OCI-LY7 (cell line): Measurements from ENCODE around the gene OAF. TPM values are rescaled to one million over a fixed set of nuclear protein-coding genes. Genes with fewer than 3 reads are reported as not detected.

ENCODE experiments used
- BruUV-seq: library from RNA; stranded (reverse); fragments of 400-500 nt; replicated peaks from 2 replicates; lab custom pipeline; 2021; lab: Mats Ljungman, UMichigan
- CTCF ChIA-PET: fragments of 300-600 bp; sonication (Branson Sonifier 250); formaldehyde crosslinking; loops from one replicate; lab custom pipeline; 2022; ENCODE audit warnings: antibody characterized with exemption; ENCODE audit not compliant: unreplicated experiment; lab: Charles Lee
- POLR2A ChIA-PET: fragments of 300-600 bp; sonication (Branson Sonifier 250); formaldehyde crosslinking; loops from one replicate; lab custom pipeline; 2022; ENCODE audit warnings: antibody characterized with exemption; lab: Charles Lee
- DNase-seq: peaks from one replicate; pipeline ENCODE4 v3.0.0-alpha.2; 2015; ENCODE audit warnings: low spot score
- H2AFZ ChIP-seq: fragments of 200-600 bp; sonication (generic), shearing (Covaris generic); 2 replicates; pipeline ENCODE4 v1.6.1; 2014; ENCODE audit warnings: mild to moderate bottlenecking, antibody characterized with exemption, low read length, moderate library complexity
- H3K27ac ChIP-seq: fragments of 200-600 bp; sonication (generic); 2 replicates; pipeline ENCODE4 v1.5.1; 2014; ENCODE audit warnings: mixed run types, low read depth, mild to moderate bottlenecking, moderate library complexity, low read length, inconsistent platforms; ENCODE audit not compliant: poor library complexity, severe bottlenecking
- H3K36me3 ChIP-seq: fragments of 200-600 bp; sonication (generic); 2 replicates; pipeline ENCODE4 v1.6.1; 2014; ENCODE audit warnings: mild to moderate bottlenecking, antibody characterized with exemption, low read length, moderate library complexity, mixed read lengths; ENCODE audit not compliant: insufficient read depth
- H3K4me1 ChIP-seq: fragments of 200-600 bp; sonication (generic); 2 replicates; pipeline ENCODE4 v1.5.1; 2014; ENCODE audit warnings: mild to moderate bottlenecking, low read length; ENCODE audit not compliant: insufficient read depth, poor library complexity, severe bottlenecking
- H3K4me2 ChIP-seq: fragments of 200-600 bp; sonication (generic); 2 replicates; pipeline ENCODE4 v1.6.1; 2014; ENCODE audit warnings: mild to moderate bottlenecking, low read length
- H3K4me3 ChIP-seq: fragments of 200-600 bp; sonication (generic); 2 replicates; pipeline ENCODE4 v1.5.1; 2014; ENCODE audit warnings: mild to moderate bottlenecking, low read depth, low read length; ENCODE audit not compliant: poor library complexity, severe bottlenecking
- H3K79me2 ChIP-seq: fragments of 200-600 bp; sonication (generic); 2 replicates; pipeline ENCODE4 v1.6.1; 2016; ENCODE audit warnings: low read depth, mild to moderate bottlenecking, low read length, moderate library complexity, mixed read lengths; ENCODE audit not compliant: insufficient read depth
- H3K9me2 ChIP-seq: fragments of 200-600 bp; sonication (generic); 2 replicates; pipeline ENCODE4 v1.6.1; 2016; ENCODE audit warnings: mild to moderate bottlenecking, low read length, mixed read lengths; ENCODE audit not compliant: insufficient read depth
- H3K9me3 ChIP-seq: fragments of 200-600 bp; sonication (generic); 2 replicates; pipeline ENCODE4 v1.6.1; 2014; ENCODE audit warnings: mild to moderate bottlenecking, mixed run types, low read length, mixed read lengths
- H4K20me1 ChIP-seq: fragments of 200-600 bp; sonication (generic); 2 replicates; pipeline ENCODE4 v1.6.1; 2014; ENCODE audit warnings: mild to moderate bottlenecking, antibody characterized with exemption, low read length, moderate library complexity, mixed read lengths; ENCODE audit not compliant: insufficient read depth
- CTCF ChIP-seq: fragments of 200-600 bp; sonication (generic); conservative IDR thresholded peaks from 2 replicates; pipeline ENCODE4 v1.5.1; 2014; ENCODE audit warnings: mild to moderate bottlenecking, antibody characterized with exemption, low read length, moderate library complexity, mixed read lengths
- EZH2phosphoT487 ChIP-seq: fragments of 200-600 bp; sonication (generic); IDR thresholded peaks from 2 replicates; pipeline ENCODE4 v1.6.1; 2018; ENCODE audit warnings: low read depth, borderline replicate concordance, mild to moderate bottlenecking, mixed run types, antibody characterized with exemption, low read length, moderate library complexity, mixed read lengths
- intact Hi-C: fragments of 100-400 bp; cut with micrococcal nuclease; formaldehyde crosslinking; loops from one replicate; pipeline ENCODE4 v1.10.0; 2022; ENCODE audit not compliant: unreplicated experiment
- total RNA-seq, 2 experiments: library from RNA; depleted of rRNA in 1 of 2; stranded (reverse); fragments of >200 nt in 1 of 2; shearing (Covaris generic) in 1 of 2; gene quantifications; 2 replicates each; pipeline ENCODE4 v1.2.3, GENCODE V29; 2014 to 2022

OAF gene
- total RNA-seq, 2 experiments from 2014 or later: 3.4 to 3.8 TPM

GRCh38 chr11:120188371-120188770 lies 22.5 kb upstream of the OAF start:
- POLR2A ChIA-PET: no interaction called here
- intact Hi-C loops: no loop called here
- no peak overlapping the region for H3K27ac ChIP-seq

GRCh38 chr11:120188811-120189455 lies 21.9 kb upstream of the OAF start:
- DNase-seq: no peak
- CTCF ChIA-PET: no interaction called here
- Histone ChIP-seq H3K79me2 (no peaks in the 10 kb centered on the region), H2AFZ (no peak overlapping the region), H3K4me3 (no peak overlapping the region), H3K36me3 (no peaks in the 10 kb centered on the region), H3K9me2 (no peaks in the 10 kb centered on the region), H4K20me1 (no peaks in the 10 kb centered on the region), H3K9me3 (no peaks in the 10 kb centered on the region), H3K4me2 (no peak overlapping the region), H3K4me1 (no peaks in the 10 kb centered on the region), H3K27ac (no peak overlapping the region)
- no TSS peak for BruUV-seq
- intact Hi-C loops: no loop called here
- TF ChIP-seq EZH2phosphoT487: no peak
- no peak for TF ChIP-seq CTCF
- POLR2A ChIA-PET: no interaction called here

More at GRCh38 chr11:120188371-120188770, 22.5 kb upstream of the OAF start:
- no peak overlapping the region for H3K4me3 ChIP-seq
- no TSS peak for BruUV-seq
- H3K4me2 ChIP-seq: no peak overlapping the region
- H3K9me2 ChIP-seq: no peaks in the 10 kb centered on the region
- no peaks in the 10 kb centered on the region for H3K36me3 ChIP-seq
- H2AFZ ChIP-seq: no peak overlapping the region
- H3K9me3 ChIP-seq: no peaks in the 10 kb centered on the region
- no peaks in the 10 kb centered on the region for H3K4me1 ChIP-seq
- H3K79me2 ChIP-seq: no peaks in the 10 kb centered on the region
- DNase-seq: no peak
- CTCF ChIA-PET: no interaction called here
- TF ChIP-seq EZH2phosphoT487 (no peak), CTCF (no peak)
- H4K20me1 ChIP-seq: no peaks in the 10 kb centered on the region

- CTCF ChIA-PET: no interaction called here
- DNase-seq: no peak
- intact Hi-C loops: no loop called here
- Histone ChIP-seq H3K4me2 (no peak overlapping the region), H3K4me1 (no peaks in the 10 kb centered on the region), H3K27ac (no peak overlapping the region), H2AFZ (no peak overlapping the region), H3K79me2 (no peaks in the 10 kb centered on the region), H4K20me1 (no peaks in the 10 kb centered on the region), H3K4me3 (no peak overlapping the region), H3K9me3 (no peaks in the 10 kb centered on the region), H3K9me2 (no peaks in the 10 kb centered on the region), H3K36me3 (no peaks in the 10 kb centered on the region)
- no TSS peak for BruUV-seq
- no peak for TF ChIP-seq EZH2phosphoT487
- no peak for TF ChIP-seq CTCF
- POLR2A ChIA-PET: no interaction called here
Observed at GRCh38 chr11:120191058-120191457, 19.8 kb upstream of the OAF start.
